Erythroblast (primary cell): ENCODE results near the gene CIB2.
"Not testable (repeated sequence)": the region's sequence is repeated elsewhere in the genome, so short reads cannot be mapped to it uniquely, and the experiment has no call there.

ENCODE experiments used
- DNase-seq, 2 experiments: peaks; one replicate each; lab custom pipeline; 2025; lab: John Stamatoyannopoulos, UW
- GATA1 ChIP-seq: IDR thresholded peaks from 2 replicates; pipeline ENCODE4 v1.6.1; 2011; ENCODE audit warnings: low read depth, mild to moderate bottlenecking, control low read depth, low read length, moderate library complexity
- POLR2A ChIP-seq: IDR thresholded peaks from 2 replicates; pipeline ENCODE4 v1.6.1; 2011; ENCODE audit warnings: mild to moderate bottlenecking, low read length

The CIB2 gene

GRCh38 chr15:78159395-78159794 lies 28.1 kb upstream of the CIB2 start:
- TF ChIP-seq GATA1 (no peak), POLR2A (no peak)
- no peak for DNase-seq

- no peak for TF ChIP-seq POLR2A
- no peak for TF ChIP-seq GATA1
Measured at GRCh38 chr15:78157203-78157602, 26.0 kb upstream of the CIB2 start.

GRCh38 chr15:78156653-78157052 lies 25.4 kb upstream of the CIB2 start:
- no peak for DNase-seq

More at GRCh38 chr15:78157203-78157602, 26.0 kb upstream of the CIB2 start:
- no peak for DNase-seq

GRCh38 chr15:78155355-78155939 lies 24.2 kb upstream of the CIB2 start:
- no peak for DNase-seq
- TF ChIP-seq POLR2A (no peak), GATA1 (no peak)

More at GRCh38 chr15:78156653-78157052, 25.4 kb upstream of the CIB2 start:
- TF ChIP-seq GATA1 (no peak), POLR2A (no peak)

GRCh38 chr15:78154955-78155354 lies 23.7 kb upstream of the CIB2 start:
- DNase-seq = no peak
- TF ChIP-seq POLR2A (no peak), GATA1 (no peak)

GRCh38 chr15:78151075-78151474 lies 19.8 kb upstream of the CIB2 start:
- DNase-seq = not testable (repeated sequence)

- no peak for TF ChIP-seq POLR2A
- TF ChIP-seq GATA1 = no peak
- DNase-seq = peak in 1 of 2 experiments; percentile 52
Measured at GRCh38 chr15:78149805-78150751, 18.8 kb upstream of the CIB2 start.

GRCh38 chr15:78149068-78149804 lies 18.0 kb upstream of the CIB2 start, which contains the start of gene IDH3A:
Gene IDH3A (plus strand): TSS chr15:78149362. CDS start chr15:78149404, 42 bp downstream.
- DNase-seq = peak; percentile 97 to 99

GRCh38 chr15:78148392-78149067 lies 17.3 kb upstream of the CIB2 start:
- TF ChIP-seq POLR2A (no peak), GATA1 (no peak)

More at GRCh38 chr15:78149068-78149804, 18.0 kb upstream of the CIB2 start, which contains the start of gene IDH3A:
- no peak for TF ChIP-seq GATA1
- TF ChIP-seq POLR2A = peak; percentile 65

GRCh38 chr15:78147566-78147965 lies 16.3 kb upstream of the CIB2 start:
- no peak for DNase-seq
- TF ChIP-seq POLR2A (no peak), GATA1 (no peak)

More at GRCh38 chr15:78148392-78149067, 17.3 kb upstream of the CIB2 start:
- no peak for DNase-seq

GRCh38 chr15:78146425-78147154 lies 15.3 kb upstream of the CIB2 start:
- TF ChIP-seq POLR2A (no peak), GATA1 (no peak)
- DNase-seq = peak in 1 of 2 experiments; percentile 14

- no peak for TF ChIP-seq POLR2A
- TF ChIP-seq GATA1 = no peak
- DNase-seq = no peak
Measured at GRCh38 chr15:78142332-78142731, 11.1 kb upstream of the CIB2 start.
